ENCODE measurements around the gene CLIC4. TPM values are rescaled to one million over a fixed set of nuclear protein-coding genes. Genes with fewer than 3 reads are reported as not detected.

The CLIC4 gene
- total and polyA plus RNA-seq, 10 of the 15 experiments (the other 5 are each of a cell fraction or from before 2014, with no cell fraction given) = 20.4 to 107 (median 69.6) TPM

DNA sequence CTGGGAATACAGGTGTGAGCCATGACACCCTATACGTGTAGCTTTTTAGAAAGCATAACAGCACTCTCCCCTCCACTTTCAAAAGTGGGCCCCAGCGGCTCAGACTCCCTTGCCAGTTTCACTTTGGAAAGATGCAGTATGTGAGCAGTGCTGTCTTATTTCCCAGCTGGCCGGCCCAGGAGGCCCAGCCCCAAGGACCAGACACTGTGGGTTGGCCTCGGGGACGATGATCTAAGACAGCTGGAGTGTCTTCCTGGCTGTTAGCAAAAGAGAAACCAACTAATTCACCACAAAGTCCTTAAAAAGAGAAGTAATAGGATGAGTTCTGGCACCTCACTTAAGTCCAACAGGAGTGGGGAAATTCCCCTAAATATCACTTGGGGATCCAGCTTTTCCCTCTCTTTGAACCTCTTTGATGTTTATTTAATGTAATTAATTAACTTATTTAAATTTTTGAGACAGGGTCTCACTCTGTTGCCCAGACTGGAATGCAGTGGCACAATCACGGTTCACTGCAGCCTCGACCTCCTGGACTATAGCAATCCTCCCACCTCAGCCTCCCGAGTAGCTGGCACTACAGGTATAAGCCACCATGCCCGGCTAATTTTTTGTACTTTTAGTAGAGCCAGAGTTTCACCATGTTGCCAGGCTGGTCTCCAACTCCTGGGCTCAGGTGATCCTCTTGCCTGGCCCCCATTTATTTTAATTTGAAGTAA is 17.6 kb upstream of the CLIC4 start (continued):
- TF ChIP-seq, protein P1, sequence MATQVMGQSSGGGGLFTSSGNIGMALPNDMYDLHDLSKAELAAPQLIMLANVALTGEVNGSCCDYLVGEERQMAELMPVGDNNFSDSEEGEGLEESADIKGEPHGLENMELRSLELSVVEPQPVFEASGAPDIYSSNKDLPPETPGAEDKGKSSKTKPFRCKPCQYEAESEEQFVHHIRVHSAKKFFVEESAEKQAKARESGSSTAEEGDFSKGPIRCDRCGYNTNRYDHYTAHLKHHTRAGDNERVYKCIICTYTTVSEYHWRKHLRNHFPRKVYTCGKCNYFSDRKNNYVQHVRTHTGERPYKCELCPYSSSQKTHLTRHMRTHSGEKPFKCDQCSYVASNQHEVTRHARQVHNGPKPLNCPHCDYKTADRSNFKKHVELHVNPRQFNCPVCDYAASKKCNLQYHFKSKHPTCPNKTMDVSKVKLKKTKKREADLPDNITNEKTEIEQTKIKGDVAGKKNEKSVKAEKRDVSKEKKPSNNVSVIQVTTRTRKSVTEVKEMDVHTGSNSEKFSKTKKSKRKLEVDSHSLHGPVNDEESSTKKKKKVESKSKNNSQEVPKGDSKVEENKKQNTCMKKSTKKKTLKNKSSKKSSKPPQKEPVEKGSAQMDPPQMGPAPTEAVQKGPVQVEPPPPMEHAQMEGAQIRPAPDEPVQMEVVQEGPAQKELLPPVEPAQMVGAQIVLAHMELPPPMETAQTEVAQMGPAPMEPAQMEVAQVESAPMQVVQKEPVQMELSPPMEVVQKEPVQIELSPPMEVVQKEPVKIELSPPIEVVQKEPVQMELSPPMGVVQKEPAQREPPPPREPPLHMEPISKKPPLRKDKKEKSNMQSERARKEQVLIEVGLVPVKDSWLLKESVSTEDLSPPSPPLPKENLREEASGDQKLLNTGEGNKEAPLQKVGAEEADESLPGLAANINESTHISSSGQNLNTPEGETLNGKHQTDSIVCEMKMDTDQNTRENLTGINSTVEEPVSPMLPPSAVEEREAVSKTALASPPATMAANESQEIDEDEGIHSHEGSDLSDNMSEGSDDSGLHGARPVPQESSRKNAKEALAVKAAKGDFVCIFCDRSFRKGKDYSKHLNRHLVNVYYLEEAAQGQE (IDR thresholded peaks at IDR 0.05; ENCODE audit: low read depth, low read length) = no peak
- 0 out of 2 replicates have a peak, but pooled peaks have one; percentile 30 for TF ChIP-seq GABPA (IDR thresholded peaks at IDR 0.05; ENCODE audit: low read depth)
- no peak for TF ChIP-seq SUZ12 (IDR thresholded peaks at IDR 0.05; ENCODE audit: unreplicated experiment)
- no peak for TF ChIP-seq SREBF1 (IDR thresholded peaks at IDR 0.05; ENCODE audit: low read length)
- TF ChIP-seq JUNB (IDR thresholded peaks at IDR 0.05) = peak; percentile 28; the same call in 1 of the 2 replicates
- TF ChIP-seq MTA3 (IDR thresholded peaks at IDR 0.05; ENCODE audit: borderline replicate concordance, low read length) = peak; percentile 68; the same call in 1 of the 2 replicates
- TF ChIP-seq, protein P2, sequence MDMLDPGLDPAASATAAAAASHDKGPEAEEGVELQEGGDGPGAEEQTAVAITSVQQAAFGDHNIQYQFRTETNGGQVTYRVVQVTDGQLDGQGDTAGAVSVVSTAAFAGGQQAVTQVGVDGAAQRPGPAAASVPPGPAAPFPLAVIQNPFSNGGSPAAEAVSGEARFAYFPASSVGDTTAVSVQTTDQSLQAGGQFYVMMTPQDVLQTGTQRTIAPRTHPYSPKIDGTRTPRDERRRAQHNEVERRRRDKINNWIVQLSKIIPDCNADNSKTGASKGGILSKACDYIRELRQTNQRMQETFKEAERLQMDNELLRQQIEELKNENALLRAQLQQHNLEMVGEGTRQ (IDR thresholded peaks at IDR 0.05; ENCODE audit: borderline replicate concordance, low read depth, low read length) = no peak
- TF ChIP-seq, protein P3, sequence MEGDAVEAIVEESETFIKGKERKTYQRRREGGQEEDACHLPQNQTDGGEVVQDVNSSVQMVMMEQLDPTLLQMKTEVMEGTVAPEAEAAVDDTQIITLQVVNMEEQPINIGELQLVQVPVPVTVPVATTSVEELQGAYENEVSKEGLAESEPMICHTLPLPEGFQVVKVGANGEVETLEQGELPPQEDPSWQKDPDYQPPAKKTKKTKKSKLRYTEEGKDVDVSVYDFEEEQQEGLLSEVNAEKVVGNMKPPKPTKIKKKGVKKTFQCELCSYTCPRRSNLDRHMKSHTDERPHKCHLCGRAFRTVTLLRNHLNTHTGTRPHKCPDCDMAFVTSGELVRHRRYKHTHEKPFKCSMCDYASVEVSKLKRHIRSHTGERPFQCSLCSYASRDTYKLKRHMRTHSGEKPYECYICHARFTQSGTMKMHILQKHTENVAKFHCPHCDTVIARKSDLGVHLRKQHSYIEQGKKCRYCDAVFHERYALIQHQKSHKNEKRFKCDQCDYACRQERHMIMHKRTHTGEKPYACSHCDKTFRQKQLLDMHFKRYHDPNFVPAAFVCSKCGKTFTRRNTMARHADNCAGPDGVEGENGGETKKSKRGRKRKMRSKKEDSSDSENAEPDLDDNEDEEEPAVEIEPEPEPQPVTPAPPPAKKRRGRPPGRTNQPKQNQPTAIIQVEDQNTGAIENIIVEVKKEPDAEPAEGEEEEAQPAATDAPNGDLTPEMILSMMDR (IDR thresholded peaks at IDR 0.05 in 2 of 3, conservative IDR thresholded peaks at IDR 0.05 in 1 of 3; ENCODE audit: control insufficient read depth in 2 of 3, extremely low read depth in 1 of 3, insufficient read depth in 1 of 3, low read depth in 3 of 3, low read length in 3 of 3) = no peak
- no peak for TF ChIP-seq FOXK2 (IDR thresholded peaks at IDR 0.05)
- TF ChIP-seq, protein P4, sequence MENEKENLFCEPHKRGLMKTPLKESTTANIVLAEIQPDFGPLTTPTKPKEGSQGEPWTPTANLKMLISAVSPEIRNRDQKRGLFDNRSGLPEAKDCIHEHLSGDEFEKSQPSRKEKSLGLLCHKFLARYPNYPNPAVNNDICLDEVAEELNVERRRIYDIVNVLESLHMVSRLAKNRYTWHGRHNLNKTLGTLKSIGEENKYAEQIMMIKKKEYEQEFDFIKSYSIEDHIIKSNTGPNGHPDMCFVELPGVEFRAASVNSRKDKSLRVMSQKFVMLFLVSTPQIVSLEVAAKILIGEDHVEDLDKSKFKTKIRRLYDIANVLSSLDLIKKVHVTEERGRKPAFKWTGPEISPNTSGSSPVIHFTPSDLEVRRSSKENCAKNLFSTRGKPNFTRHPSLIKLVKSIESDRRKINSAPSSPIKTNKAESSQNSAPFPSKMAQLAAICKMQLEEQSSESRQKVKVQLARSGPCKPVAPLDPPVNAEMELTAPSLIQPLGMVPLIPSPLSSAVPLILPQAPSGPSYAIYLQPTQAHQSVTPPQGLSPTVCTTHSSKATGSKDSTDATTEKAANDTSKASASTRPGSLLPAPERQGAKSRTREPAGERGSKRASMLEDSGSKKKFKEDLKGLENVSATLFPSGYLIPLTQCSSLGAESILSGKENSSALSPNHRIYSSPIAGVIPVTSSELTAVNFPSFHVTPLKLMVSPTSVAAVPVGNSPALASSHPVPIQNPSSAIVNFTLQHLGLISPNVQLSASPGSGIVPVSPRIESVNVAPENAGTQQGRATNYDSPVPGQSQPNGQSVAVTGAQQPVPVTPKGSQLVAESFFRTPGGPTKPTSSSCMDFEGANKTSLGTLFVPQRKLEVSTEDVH (IDR thresholded peaks at IDR 0.05; ENCODE audit: low read depth, partially characterized antibody) = no peak
- TF ChIP-seq SP1 (IDR thresholded peaks at IDR 0.05; ENCODE audit: low read depth, low read length) = no peak
- TF ChIP-seq SPI1 (IDR thresholded peaks at IDR 0.05; ENCODE audit: borderline replicate concordance, insufficient read depth, low read depth, low read length) = no peak
- TF ChIP-seq NFYB (IDR thresholded peaks at IDR 0.05; ENCODE audit: insufficient read depth, low read depth, low read length) = no peak
- no peak for TF ChIP-seq ZBED1 (IDR thresholded peaks at IDR 0.05; ENCODE audit: borderline replicate concordance)
- TF ChIP-seq, protein P5, sequence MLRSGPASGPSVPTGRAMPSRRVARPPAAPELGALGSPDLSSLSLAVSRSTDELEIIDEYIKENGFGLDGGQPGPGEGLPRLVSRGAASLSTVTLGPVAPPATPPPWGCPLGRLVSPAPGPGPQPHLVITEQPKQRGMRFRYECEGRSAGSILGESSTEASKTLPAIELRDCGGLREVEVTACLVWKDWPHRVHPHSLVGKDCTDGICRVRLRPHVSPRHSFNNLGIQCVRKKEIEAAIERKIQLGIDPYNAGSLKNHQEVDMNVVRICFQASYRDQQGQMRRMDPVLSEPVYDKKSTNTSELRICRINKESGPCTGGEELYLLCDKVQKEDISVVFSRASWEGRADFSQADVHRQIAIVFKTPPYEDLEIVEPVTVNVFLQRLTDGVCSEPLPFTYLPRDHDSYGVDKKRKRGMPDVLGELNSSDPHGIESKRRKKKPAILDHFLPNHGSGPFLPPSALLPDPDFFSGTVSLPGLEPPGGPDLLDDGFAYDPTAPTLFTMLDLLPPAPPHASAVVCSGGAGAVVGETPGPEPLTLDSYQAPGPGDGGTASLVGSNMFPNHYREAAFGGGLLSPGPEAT (IDR thresholded peaks at IDR 0.05; ENCODE audit: low read depth) = peak; percentile 92
- TF ChIP-seq TCF3 (IDR thresholded peaks at IDR 0.05; ENCODE audit: borderline replicate concordance, insufficient read depth, low read depth, low read length) = peak; percentile 89
- TF ChIP-seq ASH2L (IDR thresholded peaks at IDR 0.05; ENCODE audit: borderline replicate concordance, low read depth) = no peak
- TF ChIP-seq SMARCA5 (IDR thresholded peaks at IDR 0.05) = no peak
